Activated T-helper 1 cell treated with Interleukin-2 at 50 U/mL for 16 hours (primary cell): ENCODE data around the gene MYBPH.

Source experiments
- DNase-seq: peaks from one replicate; pipeline ENCODE4 v3.0.0-alpha.2; 2020; ENCODE audit warnings: low read depth

Gene MYBPH

DNA sequence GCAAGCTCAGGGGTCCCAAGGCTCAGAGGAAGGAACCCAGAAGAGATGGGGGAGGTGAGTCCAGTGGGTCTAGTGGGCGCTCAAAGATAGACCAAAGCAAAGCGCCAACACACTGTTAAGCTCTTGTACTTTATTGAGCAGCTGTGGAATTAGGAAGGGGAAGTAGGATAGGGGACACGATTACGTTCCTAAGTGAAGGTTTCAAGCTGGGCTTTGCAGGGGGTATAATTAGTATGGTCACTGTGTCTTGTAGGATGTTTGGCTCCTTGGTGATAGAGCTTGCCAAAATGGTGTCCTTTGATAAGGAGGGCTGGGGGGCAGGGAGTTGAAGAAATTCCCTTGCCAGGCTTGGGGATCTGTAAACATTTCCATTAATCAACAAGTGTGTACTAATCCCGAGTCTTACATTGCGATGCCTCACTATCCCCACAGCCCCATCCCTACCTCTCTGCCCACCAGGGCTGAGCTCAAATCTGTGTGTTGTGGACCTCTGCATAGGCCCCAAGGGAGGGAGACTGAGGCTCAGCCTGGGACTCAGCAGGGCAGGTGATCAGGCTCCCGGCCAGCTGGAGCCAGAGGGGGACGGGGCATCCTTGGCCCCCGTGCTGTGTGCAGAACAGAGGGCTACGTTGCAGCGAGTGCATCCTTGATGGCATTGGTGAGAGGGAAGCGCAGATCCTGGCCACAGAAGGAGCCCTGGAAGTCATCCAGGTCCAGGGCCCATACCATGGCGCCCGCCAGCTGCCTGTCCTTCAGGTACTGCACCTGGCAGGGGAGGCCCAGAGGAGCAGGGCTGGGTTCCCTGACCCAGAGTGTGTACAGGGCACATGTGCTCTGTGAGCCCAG lies 3.4 kb upstream of the MYBPH start:
- no peak for DNase-seq

- DNase-seq: no peak
Observed at GRCh38 chr1:203178083-203178482, 2.5 kb upstream of the MYBPH start.

GRCh38 chr1:203177470-203178039 lies 1.9 kb upstream of the MYBPH start:
- no peak for DNase-seq

DNA sequence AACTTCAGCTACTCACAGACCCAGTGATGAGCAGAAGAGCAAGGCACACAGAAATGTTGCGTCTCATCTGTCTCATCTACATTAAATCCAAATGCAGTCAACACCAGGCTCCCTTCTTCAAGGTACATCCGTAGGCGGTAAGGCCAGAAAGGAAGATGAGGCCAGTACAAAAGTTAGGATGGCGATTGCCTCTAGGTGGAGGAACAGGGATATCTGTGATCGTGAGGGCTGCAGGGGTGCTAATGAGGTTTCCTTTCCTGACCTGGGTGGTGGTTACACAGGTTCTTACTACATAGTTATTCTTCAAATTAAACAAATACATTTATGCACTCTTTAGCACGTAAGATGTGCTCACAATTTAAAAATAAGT lies 1.4 kb upstream of the MYBPH start:
- no peak for DNase-seq

GRCh38 chr1:203176273-203177035 lies 828 bp upstream of the MYBPH start:
- DNase-seq: no peak

- DNase-seq: no peak
Observed at GRCh38 chr1:203175827-203176241, 208 bp upstream of the MYBPH start.

- DNase-seq: no peak
Observed at GRCh38 chr1:203174324-203174985, 1.2 kb downstream of the MYBPH start.

DNA sequence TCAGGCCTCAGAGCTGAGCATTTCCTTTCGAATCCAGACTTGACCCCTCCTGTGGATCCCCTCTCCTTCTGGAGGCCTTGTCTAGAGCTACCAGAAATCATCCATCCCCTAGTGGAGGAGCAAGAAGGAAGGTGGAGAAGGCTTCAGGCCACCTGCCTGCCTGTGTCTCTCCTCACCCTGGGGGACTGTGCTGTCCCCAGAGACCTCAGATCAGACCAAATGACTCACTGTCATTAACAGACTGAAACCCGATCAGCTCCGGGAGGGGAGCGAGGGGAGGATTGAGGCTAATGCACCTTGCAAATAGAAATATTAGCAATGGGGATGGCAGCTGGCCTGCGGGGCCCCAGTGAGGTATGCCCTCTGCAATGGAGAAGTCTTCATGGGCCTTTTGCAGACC lies 2.1 kb downstream of the MYBPH start:
- DNase-seq: no peak

DNA sequence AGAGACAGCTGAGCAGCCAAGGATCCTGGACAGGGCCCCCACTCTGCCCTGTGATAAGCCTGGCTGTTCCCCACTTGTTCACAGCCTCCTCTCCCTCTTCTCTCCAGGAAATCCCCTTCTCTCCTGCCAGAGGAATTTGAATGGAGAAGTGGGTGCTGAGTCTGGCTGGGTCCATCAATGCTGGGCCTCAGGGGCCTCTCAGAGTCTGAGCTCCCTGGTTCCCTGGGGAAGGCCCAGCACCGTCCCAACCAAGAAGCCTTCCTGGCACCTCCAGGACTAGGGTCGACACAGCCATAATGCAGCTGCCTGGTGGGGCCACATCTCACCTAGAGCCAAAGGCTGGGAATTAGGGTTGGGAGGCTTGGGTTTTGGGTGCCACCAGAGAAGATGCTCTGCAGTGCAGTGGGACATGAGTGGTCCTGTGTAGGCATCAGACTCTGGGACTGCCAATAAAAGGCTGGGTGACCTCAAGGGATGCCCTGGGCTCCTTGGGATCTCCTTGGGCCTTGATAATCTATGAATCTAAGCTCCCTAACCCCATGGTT lies 2.5 kb downstream of the MYBPH start:
- DNase-seq: no peak

GRCh38 chr1:203172184-203173010 lies 3.2 kb downstream of the MYBPH start:
- DNase-seq: no peak

DNA sequence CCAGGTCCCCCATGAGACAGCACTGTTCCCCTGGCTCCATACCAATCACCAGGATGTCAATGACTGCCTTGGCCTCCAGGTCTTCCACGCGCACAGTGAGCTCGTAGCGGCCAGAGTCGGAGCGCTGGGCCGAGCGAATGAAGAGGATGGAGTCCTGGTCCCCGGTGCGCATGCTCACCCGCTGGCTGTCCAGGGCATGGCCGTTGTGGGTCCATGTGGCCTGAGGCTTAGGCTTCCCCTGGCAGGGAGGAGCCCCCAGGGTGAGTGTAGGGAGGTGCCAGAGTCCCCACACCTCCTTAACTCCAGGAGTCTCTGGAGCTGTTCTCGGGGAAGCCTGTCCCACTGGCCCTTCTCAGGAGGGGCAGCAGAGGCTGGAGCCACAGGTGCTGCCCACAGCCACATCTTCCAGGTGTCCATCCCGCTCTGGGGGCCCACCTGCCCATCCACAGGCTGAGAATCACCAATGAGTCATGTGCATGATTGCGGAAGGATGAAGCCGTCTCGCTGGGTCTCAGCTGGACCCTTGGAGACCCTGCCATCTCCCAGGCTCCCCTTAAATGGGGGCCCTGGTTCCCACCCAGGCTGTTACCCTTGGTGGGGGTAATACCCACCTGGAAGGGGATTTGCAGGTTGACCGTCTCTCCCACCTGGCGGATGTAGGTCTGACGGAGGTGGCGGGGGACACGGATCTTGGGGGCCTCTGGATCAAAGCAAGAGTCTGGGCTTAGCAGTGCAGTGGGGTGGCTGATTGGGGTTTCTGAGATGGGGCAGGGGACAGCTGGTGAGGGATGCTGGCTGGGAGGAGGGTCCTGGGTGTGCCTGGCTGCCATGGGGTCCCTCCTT lies 4.1 kb downstream of the MYBPH start:
- no peak for DNase-seq

DNA sequence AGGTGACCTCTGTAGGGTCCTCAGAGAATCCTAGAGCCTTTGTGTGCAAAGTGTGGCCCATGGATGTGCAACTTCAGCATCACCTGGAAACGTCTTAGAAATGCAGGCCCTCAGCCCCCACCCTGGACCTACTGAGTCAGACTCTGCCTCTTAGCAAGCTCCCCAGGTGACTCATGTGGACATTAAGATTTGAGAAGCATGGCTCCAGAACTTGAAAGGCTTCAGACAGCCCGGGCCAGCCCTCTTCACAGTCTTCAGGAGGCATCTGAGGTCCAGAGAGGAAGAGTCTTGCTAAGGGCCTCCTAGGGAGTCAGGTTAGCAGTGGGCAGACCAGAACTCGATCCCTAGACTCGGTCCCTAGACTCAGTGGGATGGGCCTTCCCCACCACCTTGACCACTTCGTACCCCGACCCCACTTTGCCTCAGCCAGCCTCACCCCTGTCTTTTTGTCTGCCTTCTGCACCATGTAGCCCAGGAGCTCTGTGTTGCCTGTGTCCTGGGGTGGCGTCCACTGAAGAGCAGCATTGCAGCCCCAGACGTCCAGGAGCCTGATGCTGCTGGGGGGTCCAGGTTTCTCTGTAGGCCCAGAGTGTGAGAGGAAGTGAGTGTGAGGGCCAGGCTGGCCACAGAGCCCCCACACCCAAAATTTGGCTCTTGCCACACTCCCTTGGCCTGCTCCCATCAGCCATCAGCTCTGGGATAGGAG lies 4.8 kb downstream of the MYBPH start:
- no peak for DNase-seq

DNA sequence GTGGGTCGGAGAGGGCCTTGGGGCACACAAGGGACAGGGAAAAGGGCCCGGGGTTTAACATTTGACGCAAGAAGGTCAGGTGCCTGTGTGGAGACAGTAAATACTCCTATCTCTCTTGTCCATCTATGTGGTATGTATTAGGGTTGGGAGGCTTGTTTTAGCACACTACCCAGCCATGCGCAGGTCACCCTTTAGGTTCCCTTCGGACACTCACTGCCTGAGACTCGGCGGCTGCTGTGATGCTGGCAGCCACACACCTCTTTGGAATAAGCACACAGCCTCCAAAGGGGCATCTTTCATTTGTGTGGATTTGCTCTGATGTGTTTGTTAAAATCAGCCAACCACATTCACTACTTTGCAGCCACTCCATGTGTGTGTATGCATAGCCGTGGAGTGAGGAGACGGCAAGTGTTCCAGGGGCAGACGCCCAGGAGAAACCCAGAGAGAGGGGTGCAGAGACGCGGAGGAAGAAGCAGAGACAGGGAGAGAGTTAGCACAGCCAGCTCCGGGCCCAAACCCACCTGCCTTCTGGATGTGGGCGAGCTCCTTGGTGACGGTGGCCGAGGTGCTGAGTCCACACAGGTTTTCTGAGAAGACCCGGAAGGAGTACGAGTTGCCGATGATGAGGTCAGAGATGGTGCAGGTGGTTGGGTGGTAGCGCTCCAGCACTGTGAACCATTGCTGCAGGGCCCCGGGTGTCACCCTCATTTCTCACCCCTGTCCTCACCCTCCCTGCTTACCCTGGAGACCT lies 5.7 kb downstream of the MYBPH start:
- DNase-seq: no peak

GRCh38 chr1:203168991-203169390 lies 6.6 kb downstream of the MYBPH start:
- no peak for DNase-seq

DNA sequence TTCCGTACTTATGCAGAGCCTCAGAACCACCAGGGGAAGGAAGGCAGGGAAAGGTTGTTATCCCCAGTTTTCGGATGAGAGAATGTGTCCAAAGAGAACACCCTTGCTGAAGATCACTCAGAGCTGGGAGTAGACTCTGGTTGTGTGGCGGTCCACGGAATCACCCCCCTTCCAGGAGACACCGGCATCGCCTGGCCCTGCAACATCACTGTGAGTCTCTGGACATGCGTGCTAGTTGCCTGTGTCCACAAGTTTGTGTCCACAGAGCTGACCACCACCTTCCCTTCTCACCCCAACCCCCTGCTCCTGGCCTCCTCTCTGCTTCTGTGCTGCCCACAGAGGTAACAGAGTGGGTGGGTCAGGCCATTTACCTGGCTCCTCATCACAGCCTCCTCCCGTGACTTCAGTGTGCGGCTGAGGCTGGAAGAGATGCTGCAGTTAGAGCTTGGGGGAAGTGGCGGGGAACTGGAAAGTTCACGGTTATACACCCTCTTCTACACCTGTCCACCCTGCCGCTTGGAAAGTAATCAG lies 7.3 kb downstream of the MYBPH start:
- no peak for DNase-seq

DNA sequence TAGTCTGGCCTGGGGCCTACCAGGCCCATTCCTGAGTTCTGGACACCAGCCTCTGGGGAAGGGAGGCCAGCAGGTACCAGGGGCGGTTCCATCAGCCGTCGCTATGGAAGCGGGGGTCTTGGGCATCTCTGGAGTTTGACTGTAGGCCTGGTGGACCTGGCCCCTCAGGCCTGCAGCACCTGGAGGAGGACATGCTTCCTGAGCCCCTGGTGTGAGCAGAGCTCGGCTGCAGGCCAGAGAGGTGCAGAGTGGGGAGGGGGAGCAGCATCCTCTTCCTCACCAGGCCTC lies 7.8 kb downstream of the MYBPH start:
- no peak for DNase-seq

- no peak for DNase-seq
Observed at GRCh38 chr1:203167026-203167912, 8.4 kb downstream of the MYBPH start.
